Measurements from ENCODE around the gene PTPN14.

The PTPN14 gene

DNA sequence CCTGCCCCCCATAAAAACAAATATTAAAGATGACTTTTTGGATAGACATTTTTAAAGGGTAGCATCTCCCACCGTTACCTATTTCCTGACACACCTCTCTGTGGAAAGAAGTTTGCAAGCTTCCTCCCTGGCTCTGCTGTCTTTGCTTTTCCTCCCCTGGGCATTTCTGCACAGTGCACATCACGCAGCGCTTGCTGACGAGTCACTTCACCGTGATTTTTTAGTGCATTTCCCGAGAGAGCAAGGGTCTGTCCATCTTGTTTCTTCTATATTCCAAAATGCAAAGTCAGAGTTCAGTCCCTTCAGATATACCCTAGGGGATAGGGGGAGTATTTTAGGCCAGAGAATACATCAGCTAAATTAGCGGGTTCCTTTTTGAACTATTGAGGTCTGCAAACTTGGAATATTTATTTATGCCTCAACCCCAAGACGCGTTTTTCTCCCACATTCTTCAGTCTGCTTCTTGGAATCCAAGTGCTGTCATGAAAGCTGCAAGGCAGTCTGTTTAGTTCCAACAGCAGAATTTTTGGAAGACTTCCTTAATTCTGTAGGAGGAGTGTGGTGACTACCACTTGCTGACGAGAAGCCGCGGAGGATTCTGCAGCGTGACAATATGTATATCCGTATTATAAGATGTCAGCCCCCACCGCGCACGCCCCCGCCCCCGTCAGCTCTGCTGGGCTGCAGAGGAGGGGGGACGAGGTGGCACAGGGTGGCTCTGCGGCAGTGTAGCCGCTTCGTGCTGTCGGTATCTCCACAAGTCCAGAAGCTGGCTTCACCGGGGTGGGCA lies 248.1 kb downstream of the PTPN14 start:
- DNase-seq (ENCODE audit: low spot score in 2 of 2) = peak in 1 of 2 experiments; percentile 48
- H3K9me3 ChIP-seq = no peaks in the 10 kb centered on the region
- H3K27me3 ChIP-seq (ENCODE audit: low read depth) = no peaks in the 10 kb centered on the region
- H3K36me3 ChIP-seq (replicated peaks) = no peaks in the 10 kb centered on the region
- in situ Hi-C loops (cut with MboI; ENCODE audit: low sequenced_read_pairs) = no loop called here
- peaks cover 16% of the 10 kb centered on the region for H3K4me1 ChIP-seq
- peak overlapping the region; percentile 12 for H3K4me3 ChIP-seq

GRCh38 chr1:214301526-214301925 lies 249.9 kb downstream of the PTPN14 start:
- H3K27me3 ChIP-seq (ENCODE audit: low read depth) = no peaks in the 10 kb centered on the region
- DNase-seq (ENCODE audit: low spot score in 2 of 2) = no peak
- H3K9me3 ChIP-seq = no peaks in the 10 kb centered on the region
- H3K36me3 ChIP-seq (replicated peaks) = no peaks in the 10 kb centered on the region
- no peak overlapping the region for H3K4me3 ChIP-seq
- H3K4me1 ChIP-seq = peaks cover 26% of the 10 kb centered on the region
- in situ Hi-C loops (cut with MboI; ENCODE audit: low sequenced_read_pairs) = no loop called here

DNA sequence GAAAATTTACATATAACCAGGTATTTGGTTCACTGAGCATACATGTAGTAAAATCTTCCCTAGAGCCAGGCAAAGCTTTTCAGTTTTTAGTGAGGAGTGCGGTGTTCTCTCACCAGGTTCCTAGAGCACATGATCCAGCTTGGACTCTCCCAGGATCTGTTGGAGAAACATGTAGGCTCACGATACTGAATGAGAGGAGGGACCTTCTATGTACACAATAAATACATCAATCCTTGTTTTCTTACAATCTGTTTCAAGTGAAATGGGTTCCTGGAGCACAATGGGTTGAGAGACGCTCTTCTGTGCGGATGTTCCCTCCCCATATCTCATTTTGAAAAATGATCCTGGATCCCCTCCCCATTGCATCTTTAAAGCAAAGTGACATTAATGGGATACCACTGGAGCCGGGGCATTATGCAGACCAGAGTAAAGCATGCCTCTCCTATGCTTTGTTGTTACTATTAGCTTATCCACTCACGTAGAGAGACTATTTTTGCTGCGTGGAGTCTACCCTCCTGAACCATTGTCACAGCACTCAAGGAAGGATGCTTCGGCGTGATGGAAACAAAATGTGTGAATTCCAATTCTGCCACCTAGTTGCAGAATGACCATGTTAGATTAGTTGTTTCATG lies 251.1 kb downstream of the PTPN14 start:
- H3K36me3 ChIP-seq (replicated peaks) = no peaks in the 10 kb centered on the region
- no peaks in the 10 kb centered on the region for H3K9me3 ChIP-seq
- no peaks in the 10 kb centered on the region for H3K27me3 ChIP-seq (ENCODE audit: low read depth)
- H3K4me1 ChIP-seq = peaks cover 30% of the 10 kb centered on the region
- no peak for DNase-seq (ENCODE audit: low spot score in 2 of 2)
- in situ Hi-C loops (cut with MboI; ENCODE audit: low sequenced_read_pairs) = no loop called here
- no peak overlapping the region for H3K4me3 ChIP-seq

All from HAP-1 (cell line).